Inflammatory macrophage treated with lipopolysaccharide for 4 hours (primary cell): ENCODE results near the gene PLXND1.
A peak's percentile ranks its signal among the peaks of the same experiment; 100 is the strongest.
"Not testable (repeated sequence)": the region's sequence is repeated elsewhere in the genome, so short reads cannot be mapped to it uniquely, and the experiment has no call there.

Experiments
- DNase-seq: peaks from one replicate; pipeline ENCODE4 v3.0.0-alpha.2; 2020

The PLXND1 gene

GRCh38 chr3:129560911-129561594 is 45.4 kb downstream of the PLXND1 start:
- no peak for DNase-seq

- DNase-seq = no peak
These were observed 46.1 kb downstream of the PLXND1 start for GRCh38 chr3:129560269-129560787.

GRCh38 chr3:129559565-129560079 is 46.9 kb downstream of the PLXND1 start:
- no peak for DNase-seq

GRCh38 chr3:129558772-129559564 is 47.5 kb downstream of the PLXND1 start:
- DNase-seq = no peak

- no peak for DNase-seq
These were observed 48.2 kb downstream of the PLXND1 start for GRCh38 chr3:129558081-129558771.

GRCh38 chr3:129557548-129557894 is 49.0 kb downstream of the PLXND1 start:
- no peak for DNase-seq

GRCh38 chr3:129556890-129557547 is 49.5 kb downstream of the PLXND1 start:
- DNase-seq = no peak

- no peak for DNase-seq
These were observed 50.1 kb downstream of the PLXND1 start for GRCh38 chr3:129556358-129556695.

GRCh38 chr3:129555616-129556357 is 50.7 kb downstream of the PLXND1 start:
- peak; percentile 13 for DNase-seq

GRCh38 chr3:129555153-129555550 is 51.3 kb downstream of the PLXND1 start:
- no peak for DNase-seq

GRCh38 chr3:129554356-129555152 is 51.9 kb downstream of the PLXND1 start:
- no peak for DNase-seq

GRCh38 chr3:129553719-129554118 is 52.8 kb downstream of the PLXND1 start:
- DNase-seq = peak; percentile 82

- DNase-seq = no peak
These were observed 53.3 kb downstream of the PLXND1 start for GRCh38 chr3:129553171-129553570.

- no peak for DNase-seq
These were observed 54.0 kb downstream of the PLXND1 start for GRCh38 chr3:129552287-129553050.

- no peak for DNase-seq
These were observed 56.7 kb downstream of the PLXND1 start for GRCh38 chr3:129549805-129550204.

GRCh38 chr3:129549006-129549800 is 57.3 kb downstream of the PLXND1 start:
- DNase-seq = peak; percentile 69

- no peak for DNase-seq
These were observed 58.1 kb downstream of the PLXND1 start for GRCh38 chr3:129548104-129548965.

GRCh38 chr3:129547241-129547640 is 59.2 kb downstream of the PLXND1 start:
- no peak for DNase-seq

- not testable (repeated sequence) for DNase-seq
These were observed 60.5 kb downstream of the PLXND1 start for GRCh38 chr3:129545951-129546350.
